Spleen (tissue), 7 donors: ENCODE results near the gene SKIC2.
"Not testable (repeated sequence)": the region's sequence is repeated elsewhere in the genome, so short reads cannot be mapped to it uniquely, and the experiment has no call there.

ENCODE experiments used
- CTCF ChIP-seq, 11 experiments: fragments of 200-600 bp in 7 of 11; fragments of 450-650 bp in 4 of 11; sonication (generic) in 4 of 11; IDR thresholded peaks in 8 of 11; conservative IDR thresholded peaks in 3 of 11; 1 replicate in 7 of 11; 2 replicates in 4 of 11; pipeline versions ENCODE4 v1.4.0 to v1.8.0; 2016 to 2021; ENCODE audit warnings: antibody characterized with exemption in 11 of 11, inconsistent platforms in 4 of 11, mild to moderate bottlenecking in 1 of 11
- POLR2A ChIP-seq, 3 donors: fragments of 450-650 bp; IDR thresholded peaks; one replicate each; pipeline ENCODE4 v1.5.1; 2017; ENCODE audit warnings: antibody characterized with exemption in 3 of 3, mild to moderate bottlenecking in 1 of 3
- donor health status: DM: no; HTN: no; CAD: no; lungs with moderate emphysema.
- donor health status: DM: no; HTN: no; CAD: no.
- donor health status: DM: no; HTN: no; CAD: no.

- TF ChIP-seq CTCF (IDR thresholded peaks at IDR 0.05 in 8 of 11, conservative IDR thresholded peaks at IDR 0.05 in 3 of 11); POLR2A (IDR thresholded peaks at IDR 0.05): not testable (repeated sequence)
These were observed 35.4 kb downstream of the SKIC2 start for GRCh38 chr6:31994421-31994820.
